Dermis microvascular lymphatic vessel endothelial cell (primary cell): ENCODE data around the gene CHMP1A. TPM values are rescaled to one million over a fixed set of nuclear protein-coding genes. Genes with fewer than 3 reads are reported as not detected.

ENCODE experiments used
- DNase-seq, 2 donors: peaks; one replicate each; pipeline versions ENCODE4 v3.0.0 to v3.0.0-alpha.2; 2010; ENCODE audit warnings: low read depth in 2 of 2
- total RNA-seq: library from RNA; depleted of rRNA; stranded (reverse); fragments of >200 nt; gene quantifications from 2 replicates; pipeline ENCODE4 v1.2.1, GENCODE V29; 2014

Gene CHMP1A
- total RNA-seq, 1 donor from 2014 or later, result 63.4 TPM

DNA sequence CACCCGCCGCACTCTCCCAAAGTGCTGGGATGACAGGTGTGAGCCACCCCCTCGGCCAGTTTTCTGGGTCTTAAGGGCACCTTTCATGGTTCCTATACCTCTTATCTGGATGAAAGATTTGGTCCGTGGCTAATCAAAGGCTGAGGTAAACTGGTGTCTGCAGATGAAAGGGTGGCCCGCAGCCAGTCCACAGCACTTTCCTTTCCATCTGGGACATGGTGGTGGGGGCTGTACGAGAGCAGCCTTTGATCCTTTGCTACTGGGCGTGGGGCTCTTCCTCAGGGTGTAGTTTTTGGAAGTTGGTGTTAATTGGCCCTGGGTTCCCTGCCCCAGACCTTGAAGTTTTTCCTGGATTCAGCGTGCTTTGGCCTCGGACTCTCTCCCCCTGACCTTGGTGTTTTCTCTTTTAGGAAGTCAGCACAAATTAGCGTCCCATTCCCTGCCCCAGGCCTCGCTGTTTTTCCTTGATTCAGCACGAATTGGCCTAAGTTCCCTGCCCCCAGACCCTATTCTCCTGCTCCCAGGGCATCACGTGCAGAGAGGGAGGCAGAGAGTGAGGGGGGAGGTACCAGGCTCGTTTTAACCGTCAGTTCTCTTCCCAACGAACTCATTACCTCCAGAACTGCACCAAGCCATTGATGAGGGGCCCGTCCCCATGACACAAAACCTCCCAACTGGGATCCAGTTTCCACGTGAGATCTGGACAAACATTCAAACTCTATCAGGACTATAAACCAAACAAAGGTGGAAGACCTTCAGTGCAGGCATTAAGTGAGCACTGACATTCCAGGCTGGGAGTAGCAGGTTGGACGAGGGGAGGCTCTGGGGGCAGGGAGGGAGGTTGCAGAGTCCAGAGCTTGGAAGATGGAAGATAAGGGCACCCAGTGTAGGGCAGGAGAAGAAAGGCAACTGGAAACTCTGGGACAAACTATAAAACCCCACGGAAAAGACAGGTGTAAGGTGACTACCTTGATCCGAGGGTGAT, 32.4 kb downstream of the CHMP1A start:
- DNase-seq, result no peak

DNA sequence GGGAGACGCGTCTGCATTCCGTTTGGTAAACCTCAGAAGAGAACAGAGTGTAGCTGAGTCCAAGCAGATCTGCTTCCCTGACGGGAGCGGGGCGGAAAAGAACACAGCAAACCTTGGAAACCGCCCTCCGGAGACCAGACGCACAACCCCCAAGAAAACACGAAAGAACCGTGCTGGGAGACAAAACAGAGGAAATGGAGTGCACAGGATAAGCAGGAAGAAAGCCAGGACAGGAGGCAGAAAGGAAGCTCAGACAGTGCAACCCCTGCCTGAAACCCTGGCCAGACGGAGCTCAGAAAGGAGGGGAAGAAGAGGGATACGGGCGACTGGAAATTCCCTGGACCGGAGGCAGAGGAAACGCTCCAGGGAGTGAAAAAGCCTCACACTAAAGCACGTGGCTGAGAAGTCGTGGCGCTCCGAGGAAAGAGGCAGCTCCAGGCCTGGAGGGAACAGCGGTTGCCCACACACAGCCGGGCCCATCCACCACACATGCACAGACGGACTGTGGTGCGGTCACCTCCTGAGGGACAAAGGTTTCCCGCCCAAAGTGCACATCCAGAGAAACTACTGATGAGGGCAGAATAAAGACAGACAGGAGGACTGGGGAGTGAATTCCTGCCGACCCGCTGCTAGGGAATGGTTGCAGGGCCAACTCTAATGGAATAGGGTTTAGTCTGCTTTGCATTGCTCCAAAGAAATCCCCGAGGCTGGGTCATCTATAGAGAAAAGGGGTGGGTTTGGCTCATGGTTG, 33.8 kb downstream of the CHMP1A start:
- peak in 1 of 2 donors; percentile 79 for DNase-seq

DNA sequence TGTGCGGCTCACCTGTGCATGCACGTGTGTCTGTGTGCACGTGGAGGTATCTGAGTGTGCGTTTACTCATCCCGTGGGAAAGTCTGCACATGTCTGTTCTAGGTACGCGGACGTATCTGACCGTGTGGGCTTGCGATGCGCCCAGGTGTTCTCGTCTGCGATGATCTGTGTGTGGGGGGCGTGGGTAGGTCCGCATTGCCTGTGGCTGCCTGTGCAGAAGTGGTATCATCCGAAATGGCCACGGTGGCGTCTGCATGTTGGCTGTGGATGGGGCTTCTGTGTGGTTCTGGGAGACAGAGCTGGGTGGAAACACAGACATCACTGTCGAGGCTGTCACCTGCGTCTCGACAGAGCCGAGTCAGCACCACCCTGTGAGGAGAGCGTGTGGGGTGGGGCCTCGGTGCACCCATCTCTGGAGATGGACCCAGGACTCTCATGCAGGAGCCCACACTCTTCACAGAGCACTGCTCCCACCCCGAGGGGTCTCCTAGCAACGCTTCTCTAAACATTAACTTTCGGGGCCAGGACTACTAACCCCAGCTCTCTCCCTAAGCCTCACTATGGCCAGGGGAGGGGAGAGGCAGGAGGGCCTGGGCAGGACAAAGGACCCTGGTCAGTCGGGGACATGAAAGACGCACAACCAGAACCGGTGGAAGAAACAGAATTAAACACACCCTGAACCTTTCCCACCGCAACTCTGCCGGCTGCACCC, 35.7 kb downstream of the CHMP1A start:
- no peak for DNase-seq

DNA sequence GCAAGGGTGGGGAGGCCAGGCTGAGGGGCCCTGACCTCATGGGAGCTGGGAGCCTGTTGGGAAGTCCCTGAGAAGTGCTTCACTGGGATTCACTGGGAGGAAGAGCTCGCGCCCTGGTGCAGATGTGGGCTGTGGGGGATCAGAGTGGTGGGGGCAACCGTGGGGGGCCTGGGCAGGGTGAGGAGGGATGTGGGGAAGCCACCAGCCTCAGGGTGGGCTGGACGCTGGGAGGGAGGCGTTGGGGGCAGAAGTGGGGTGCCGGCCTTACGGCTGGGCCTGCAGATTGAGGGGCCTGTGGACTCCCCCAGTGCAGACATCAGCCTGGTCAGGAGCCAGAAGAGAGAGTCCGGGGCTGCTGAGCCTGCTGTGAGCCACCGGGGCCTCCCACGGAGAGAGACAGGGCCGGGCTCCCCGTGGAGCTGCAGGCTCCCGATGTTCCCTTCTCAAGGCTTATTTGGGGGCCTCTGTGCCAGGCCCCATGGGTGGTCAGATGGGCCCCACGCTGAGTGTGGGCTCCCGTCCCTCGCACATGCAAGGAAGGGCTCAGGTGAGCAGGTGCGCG, 36.3 kb downstream of the CHMP1A start:
- no peak for DNase-seq

DNA sequence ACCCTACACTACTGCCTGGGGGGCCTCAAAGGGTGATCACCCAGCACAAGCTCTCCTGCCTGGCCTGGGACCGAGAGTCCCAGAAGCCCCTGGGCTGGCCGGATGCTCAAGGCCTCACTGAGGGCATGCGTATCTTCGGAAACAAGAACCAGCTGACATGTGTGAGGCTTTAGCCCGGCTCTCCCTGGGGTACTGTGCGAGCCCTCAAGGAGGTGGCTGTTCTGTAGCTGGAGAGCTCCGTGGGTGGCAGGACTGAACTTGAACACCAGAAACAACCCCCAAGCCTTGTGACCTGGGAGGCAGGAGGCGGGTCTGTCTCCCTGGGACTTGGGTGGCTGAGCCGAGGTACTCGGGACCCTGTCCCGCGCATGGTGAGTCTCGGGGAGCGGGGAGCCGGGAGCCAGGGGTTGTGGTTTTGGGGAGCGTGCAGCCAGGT, 37.1 kb downstream of the CHMP1A start:
- no peak for DNase-seq

DNA sequence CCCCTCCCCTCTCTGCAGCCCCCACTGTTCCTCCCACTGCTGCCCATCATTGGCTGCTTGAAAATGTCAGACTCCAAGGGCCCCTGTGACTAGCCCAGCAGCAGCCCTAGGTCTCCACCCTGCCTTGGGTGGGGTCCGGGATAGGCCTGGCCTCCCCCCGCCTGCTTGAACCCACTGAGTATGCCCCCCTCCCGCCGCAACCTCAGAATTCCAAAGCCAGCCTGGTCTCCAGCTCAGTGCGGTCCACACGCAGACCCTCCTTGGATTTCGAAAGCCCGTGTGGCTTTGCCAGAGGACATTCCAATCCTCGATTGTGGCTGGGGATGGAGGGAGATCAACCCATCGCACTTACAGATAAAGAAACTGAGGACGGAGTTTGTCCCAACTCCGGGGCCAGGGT, 37.7 kb downstream of the CHMP1A start:
- DNase-seq, result no peak

DNA sequence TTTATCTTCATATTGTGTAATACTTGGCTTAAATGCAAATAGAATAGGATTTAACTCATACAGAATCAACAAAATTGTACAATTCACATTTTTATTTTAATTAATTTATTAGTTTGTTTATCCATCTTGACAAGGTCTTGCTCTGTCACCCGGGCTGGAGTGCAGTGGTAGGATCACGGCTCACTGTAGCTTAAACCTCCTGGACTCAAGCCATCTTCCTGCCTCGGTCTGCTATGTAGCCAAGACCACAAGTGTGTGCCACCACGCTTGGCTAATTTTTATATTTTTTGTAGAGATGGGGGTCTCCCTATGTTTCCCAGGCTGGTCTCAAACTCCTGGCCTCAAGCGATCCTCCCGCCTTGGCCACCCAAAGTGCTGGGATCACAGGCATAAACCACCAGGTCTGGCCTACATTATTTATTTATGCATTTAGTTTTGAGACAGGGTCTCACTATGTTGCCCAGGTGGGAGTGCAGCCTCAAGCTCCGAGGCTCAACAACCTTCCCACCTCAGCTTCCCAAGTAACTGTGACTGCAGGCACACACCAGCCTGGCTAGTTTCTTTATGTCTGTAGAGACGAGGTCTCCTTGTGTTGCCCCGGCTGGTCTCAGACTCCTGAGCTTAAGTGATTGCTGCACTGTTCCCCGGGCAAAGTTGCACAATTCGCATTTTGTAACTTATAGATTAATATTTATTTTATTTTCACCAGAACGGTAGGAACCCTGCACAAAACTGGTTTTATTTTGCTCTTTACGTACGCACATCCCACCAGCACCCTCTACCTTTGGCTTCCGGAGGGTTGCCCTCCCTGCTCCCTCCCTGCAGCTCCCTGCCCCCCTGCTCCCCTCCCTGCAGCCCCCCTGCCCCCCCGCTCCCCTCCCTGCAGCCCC, 39.2 kb downstream of the CHMP1A start:
- DNase-seq, result no peak

DNA sequence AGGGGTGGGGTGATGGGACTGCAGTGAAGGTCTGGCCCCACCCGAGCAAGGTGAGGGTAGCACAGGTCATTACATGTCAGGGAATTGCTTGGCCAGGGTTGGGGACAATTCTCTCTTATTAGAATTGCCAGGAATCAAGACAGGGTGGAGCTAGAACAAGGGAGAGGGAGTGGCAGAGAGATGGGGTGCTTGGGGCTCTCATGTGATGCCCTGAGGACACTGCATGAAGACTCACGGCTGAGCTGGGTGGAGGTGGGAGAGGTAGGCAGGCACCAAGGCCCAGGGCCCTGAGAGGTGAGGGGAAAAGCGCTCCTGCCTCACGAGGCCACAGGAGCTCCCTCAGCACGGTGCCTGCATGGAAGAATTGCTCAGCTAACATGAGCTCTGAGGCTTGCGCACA, 40.5 kb downstream of the CHMP1A start:
- no peak for DNase-seq

DNA sequence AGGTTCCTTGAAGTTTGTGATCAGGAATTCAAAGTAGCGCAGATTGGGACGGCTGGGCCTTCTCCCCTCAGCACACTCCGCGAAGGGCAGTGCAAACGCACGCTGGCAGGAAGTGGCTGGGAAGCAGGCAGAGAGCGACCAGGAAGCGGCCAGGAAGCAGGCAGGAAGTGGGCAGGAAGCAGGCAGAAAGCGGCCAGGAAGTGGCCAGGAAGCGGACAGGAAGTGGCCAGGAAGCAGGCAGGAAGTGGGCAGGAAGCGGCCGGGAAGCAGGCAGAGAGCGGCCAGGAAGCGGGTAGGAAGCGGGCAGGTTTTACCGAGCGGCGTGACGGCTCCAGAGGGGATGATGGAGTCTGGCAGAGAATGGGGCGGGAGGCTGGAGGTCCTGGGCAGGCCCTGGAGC, 40.9 kb downstream of the CHMP1A start:
- no peak for DNase-seq

DNA sequence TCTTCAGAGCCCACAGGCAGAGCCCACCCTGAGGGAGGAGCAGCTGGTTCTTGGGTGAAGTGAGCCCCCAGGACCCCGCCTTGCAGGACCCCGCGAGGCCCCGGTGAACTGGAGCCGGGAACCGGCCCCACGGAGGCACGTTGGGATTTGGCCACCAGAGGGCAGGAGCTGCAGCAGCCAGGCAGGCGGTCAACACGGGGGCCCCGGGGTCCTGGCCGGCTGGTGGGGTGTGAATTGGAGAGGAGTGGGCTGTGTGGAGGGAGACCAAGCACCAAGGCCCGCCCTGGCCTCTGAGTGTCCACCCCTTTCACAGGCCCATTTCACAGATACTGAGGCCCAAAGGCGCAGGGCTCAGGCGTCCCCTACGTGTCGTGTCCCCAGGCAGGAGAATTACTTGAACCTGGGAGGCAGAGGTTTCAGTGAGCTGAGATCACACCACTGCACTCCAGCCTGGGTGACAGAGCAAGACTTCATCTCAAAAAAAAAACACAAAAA, 41.9 kb downstream of the CHMP1A start:
- DNase-seq, result peak in 1 of 2 donors; percentile 22

DNA sequence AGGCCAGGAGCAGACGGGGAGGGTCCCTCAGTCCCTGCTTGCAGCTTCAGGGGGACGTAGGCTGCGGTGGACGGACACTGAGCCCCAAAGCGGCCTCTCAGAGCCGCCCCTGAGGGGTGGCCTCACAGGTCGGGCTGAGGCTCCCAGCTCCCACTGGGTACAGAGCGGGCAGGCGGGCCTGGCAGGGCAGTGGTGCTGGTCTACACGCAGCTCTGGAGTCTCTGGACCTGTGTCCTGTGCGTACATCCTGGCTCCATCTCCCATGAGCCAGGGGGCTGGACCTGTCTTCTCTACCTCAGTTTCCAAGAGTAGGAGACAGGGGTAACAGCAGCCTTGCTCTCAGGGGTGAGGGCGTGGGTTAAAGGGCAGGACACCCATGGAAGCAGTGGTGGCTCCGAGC, 42.3 kb downstream of the CHMP1A start:
- DNase-seq, result no peak

DNA sequence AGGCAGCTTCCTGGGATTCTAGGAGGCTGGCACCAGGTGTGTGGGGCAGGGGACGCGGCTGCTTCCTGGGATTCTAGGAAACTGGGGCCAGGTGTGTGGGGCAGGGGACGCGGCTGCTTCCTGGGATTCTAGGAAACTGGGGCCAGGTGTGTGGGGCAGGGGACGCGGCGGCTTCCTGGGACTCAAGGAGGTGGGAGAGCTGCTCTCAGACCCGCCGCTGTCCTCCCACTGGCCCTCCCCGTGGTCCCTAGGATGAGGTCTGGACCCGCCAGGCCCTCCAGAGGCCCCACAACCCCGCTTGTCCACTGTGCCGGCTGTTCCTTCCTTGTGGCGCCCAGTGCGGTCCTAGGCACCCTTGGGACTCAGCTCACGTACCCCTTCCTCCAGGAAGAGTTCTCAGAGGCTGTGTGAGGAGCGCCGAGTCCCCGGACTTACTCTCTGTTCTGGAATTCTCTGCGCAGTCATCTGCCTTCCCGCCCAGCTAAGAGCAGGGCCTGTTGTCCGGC, 43.5 kb downstream of the CHMP1A start:
- DNase-seq, result no peak

DNA sequence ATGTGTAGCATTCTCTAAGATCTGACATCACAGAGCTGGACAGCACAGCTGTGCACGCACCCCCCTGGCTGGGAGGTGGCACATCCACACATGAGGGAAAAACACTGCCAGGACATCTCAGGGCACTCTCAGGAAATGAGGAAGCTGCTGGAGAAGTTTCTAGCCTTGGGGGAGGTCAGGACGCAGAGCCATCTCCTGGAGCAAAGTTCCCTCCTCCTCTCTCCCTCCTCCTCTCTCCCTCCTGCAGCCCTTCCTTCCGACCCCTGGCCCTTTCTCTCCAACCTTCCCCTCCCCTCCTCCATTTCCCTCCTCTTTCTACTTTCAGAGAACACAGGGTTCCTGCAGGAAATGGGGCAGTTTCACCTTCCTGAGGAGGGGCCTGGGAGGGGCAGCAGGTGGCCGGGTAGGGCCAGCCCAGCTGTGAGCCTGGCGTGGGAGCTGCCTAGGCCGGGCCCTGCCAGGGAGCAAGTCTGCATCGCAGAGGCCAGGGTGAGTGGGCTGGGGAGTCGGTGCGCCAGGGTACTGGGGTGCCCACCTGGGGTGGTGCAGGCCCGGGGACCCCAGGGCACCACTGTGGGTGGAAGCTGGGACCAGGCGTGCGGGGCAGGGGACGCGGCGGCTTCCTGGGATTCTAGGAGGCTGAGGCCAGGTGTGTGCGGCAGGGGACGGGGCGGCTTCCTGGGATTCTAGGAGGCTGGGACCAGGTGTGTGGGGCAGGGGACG, 44.1 kb downstream of the CHMP1A start, which contains the start of gene DPEP1:
DPEP1 (plus strand) TSS at position 412 of the 723 bp plus-strand sequence. CDS start 16,769 bp downstream, outside the sequence.
- no peak for DNase-seq

DNA sequence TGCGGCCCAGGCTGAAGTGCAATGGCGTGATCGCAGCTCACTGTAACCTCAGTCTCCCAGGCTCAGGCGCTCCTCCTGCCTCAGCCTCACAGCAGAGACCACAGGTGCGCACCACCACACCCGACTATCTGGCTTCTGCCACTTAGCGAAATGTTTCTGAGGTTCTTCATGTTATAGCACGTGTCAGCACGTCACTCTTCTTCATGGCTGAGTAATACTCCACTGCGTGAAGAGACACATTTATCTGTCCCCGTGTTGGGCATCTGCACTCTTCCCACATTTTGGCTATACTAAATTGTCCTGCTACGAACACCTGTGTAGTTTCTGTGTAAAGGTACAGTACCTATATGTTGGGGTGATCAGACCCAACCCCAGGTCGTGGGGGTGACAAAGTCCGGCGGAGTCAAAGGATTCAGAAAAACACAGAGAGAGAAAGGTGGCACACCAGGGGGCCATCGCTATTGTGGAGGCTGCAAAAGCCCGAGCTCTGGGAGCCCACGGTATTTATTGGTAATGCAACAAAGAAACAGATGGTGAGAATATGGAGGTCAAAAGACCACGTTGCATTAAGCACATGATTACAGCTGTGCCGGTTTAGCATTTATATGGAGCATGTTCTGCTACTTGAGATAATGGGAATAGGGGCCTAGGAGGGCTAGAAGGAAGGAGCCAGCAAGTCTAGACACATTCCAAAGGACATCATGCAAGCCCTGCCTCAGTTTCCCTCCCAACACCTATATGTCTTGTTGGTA, 44.9 kb downstream of the CHMP1A start:
- no peak for DNase-seq

DNA sequence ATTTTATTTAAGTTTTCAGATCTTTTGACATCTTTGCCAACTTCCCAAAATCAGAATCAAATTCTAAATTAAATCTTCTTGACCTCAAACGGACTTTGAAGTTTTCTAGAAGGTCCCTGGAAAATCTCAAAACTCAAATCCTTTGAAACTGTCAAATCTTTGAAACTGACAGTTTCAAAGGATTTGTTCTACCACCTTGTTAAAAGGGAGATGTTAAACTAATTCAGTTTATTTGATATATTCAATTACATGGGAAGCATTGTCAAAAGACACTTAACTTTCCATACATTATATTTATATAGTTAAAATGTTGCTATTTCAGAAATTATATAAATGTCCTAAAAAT, 47.4 kb downstream of the CHMP1A start:
- no peak for DNase-seq

DNA sequence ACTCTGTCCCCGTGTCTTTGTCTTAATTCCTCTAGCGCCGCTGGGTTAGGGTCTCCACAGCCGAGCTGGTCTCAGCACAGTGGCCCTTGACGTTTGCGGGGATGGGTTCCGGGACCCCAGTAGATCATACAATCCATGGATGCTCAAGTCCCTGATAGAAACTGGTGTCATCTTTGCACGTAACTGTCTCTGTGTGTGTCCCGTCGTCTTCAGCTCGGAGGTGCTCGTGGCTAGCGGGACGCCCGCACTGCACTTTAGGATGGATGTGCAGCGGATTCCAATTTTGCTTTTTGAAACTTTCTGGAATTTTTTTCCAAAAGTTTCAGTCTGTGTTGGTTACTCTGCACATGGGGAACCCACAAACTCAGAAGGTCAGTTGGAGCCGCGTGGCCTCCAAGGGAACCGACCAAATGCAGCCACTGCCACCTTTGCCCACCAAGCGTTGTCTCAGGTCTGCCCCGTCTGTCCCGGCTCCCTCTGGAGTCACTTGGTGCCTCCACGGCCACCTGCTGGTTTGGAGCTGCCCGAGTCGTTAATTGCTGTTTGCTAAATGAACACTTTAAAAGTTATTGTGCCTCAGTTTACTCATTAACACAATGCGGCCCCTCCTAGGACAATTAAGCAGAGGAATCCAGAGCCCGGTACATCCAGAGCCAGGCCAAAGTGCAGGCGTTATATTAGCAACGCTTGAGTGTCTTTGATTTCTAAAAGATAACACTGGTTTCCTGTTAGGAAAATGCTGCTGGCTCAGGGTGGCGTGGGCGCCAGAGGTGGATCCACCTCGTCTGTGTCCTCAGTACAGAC, 49.4 kb downstream of the CHMP1A start:
- DNase-seq, result no peak

DNA sequence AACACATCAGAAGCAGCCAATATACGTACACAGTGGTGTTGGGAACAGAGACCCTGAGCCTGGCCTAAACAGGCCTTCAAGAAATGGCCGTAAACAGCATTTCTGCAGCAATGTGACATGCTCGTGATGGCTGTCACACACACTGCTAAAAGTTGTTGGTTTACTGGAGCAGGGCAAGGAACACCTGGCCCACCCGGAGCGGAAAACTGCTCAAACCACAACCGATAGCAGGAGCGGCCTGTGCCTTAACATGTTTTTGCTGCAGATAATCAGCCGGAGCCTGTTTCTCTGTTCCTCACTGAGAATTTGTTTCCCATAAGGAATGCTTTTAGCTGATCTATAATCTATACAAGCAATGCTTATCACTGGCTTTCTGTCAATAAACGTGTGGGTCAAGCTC, 50.1 kb downstream of the CHMP1A start:
- DNase-seq, result no peak

DNA sequence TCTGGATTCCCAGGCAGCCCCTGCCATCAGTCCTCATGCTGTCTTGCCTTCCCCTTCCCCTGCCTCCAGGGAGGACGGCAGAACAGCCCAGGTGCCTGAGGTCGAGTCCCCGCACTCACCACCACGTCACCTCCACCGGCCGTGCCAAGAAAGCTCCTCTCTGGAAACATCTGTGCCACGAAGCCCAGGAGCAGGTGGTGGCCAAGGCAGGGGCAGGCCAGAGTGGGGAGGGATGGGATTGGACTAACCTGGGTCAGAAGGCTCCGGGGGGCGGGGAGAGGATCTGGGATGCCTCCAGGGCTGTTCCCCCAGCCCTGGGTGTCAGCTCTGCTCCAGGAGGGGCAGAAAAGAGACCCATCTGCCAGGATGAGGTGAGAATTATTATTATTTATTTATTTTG, 51.5 kb downstream of the CHMP1A start:
- DNase-seq, result no peak
